NCI-H82 (cell line): Measurements from ENCODE around the gene PSIP1.
"Not testable (repeated sequence)": the region's sequence is repeated elsewhere in the genome, so short reads cannot be mapped to it uniquely, and the experiment has no call there.

Experiments used
- DNase-seq: peaks from one replicate; lab custom pipeline; 2025; lab: John Stamatoyannopoulos, UW

PSIP1 gene

GRCh38 chr9:15501803-15502202, 9.0 kb downstream of the PSIP1 start:
- DNase-seq, result no peak

- no peak for DNase-seq
These were observed 9.6 kb downstream of the PSIP1 start for GRCh38 chr9:15501179-15501578.

GRCh38 chr9:15499139-15499538, 11.6 kb downstream of the PSIP1 start:
- no peak for DNase-seq

GRCh38 chr9:15498246-15498995, 12.3 kb downstream of the PSIP1 start:
- DNase-seq, result no peak

- no peak for DNase-seq
These were observed 18.2 kb downstream of the PSIP1 start for GRCh38 chr9:15492485-15493150.

GRCh38 chr9:15491950-15492349, 18.8 kb downstream of the PSIP1 start:
- DNase-seq, result no peak

- no peak for DNase-seq
These were observed 24.7 kb downstream of the PSIP1 start for GRCh38 chr9:15485836-15486666.

GRCh38 chr9:15484802-15485201, 26.0 kb downstream of the PSIP1 start:
- DNase-seq, result no peak

- DNase-seq, result no peak
These were observed 28.6 kb downstream of the PSIP1 start for GRCh38 chr9:15482146-15482545.

- DNase-seq, result no peak
These were observed 30.7 kb downstream of the PSIP1 start for GRCh38 chr9:15480028-15480427.

GRCh38 chr9:15475923-15476536, 34.7 kb downstream of the PSIP1 start:
- no peak for DNase-seq

GRCh38 chr9:15469862-15470261, 40.9 kb downstream of the PSIP1 start:
- DNase-seq, result no peak

- DNase-seq, result no peak
These were observed 41.4 kb downstream of the PSIP1 start for GRCh38 chr9:15469406-15469805.

- DNase-seq, result no peak
These were observed 42.6 kb downstream of the PSIP1 start for GRCh38 chr9:15468145-15468544.

GRCh38 chr9:15461601-15462000, 49.2 kb downstream of the PSIP1 start:
- DNase-seq, result no peak

- DNase-seq, result no peak
These were observed 49.7 kb downstream of the PSIP1 start for GRCh38 chr9:15461056-15461455.

GRCh38 chr9:15453956-15454355, 56.8 kb downstream of the PSIP1 start:
- DNase-seq, result no peak

- no peak for DNase-seq
These were observed 66.6 kb downstream of the PSIP1 start for GRCh38 chr9:15444141-15444540.

GRCh38 chr9:15442264-15442663, 68.5 kb downstream of the PSIP1 start:
- DNase-seq, result not testable (repeated sequence)

GRCh38 chr9:15441841-15442240, 68.9 kb downstream of the PSIP1 start:
- DNase-seq, result not testable (repeated sequence)

- no peak for DNase-seq
These were observed 71.9 kb downstream of the PSIP1 start for GRCh38 chr9:15438891-15439290.

GRCh38 chr9:15433661-15434060, 77.1 kb downstream of the PSIP1 start:
- no peak for DNase-seq
